ENCODE data around the gene EVL.

- no peak for TF ChIP-seq CTCF (IDR thresholded peaks at IDR 0.05)
- no peak for TF ChIP-seq POLR2A (IDR thresholded peaks at IDR 0.05)
- TF ChIP-seq EP300 (IDR thresholded peaks at IDR 0.05; ENCODE audit: low read depth) = no peak
- no peak for TF ChIP-seq POLR2AphosphoS5 (IDR thresholded peaks at IDR 0.05)
Observed at GRCh38 chr14:100115726-100116125, 50.5 kb downstream of the EVL start.
